ENCODE data around the gene UPK3B. TPM values are rescaled to one million over a fixed set of nuclear protein-coding genes. Genes with fewer than 3 reads are reported as not detected.
A peak's percentile ranks its signal among the peaks of the same experiment; 100 is the strongest.
"Not testable (repeated sequence)": the region's sequence is repeated elsewhere in the genome, so short reads cannot be mapped to it uniquely, and the experiment has no call there.

The UPK3B gene
- total RNA-seq, 6 donors from 2014 or later = 26.8 to 507 (median 51.0) TPM

DNA sequence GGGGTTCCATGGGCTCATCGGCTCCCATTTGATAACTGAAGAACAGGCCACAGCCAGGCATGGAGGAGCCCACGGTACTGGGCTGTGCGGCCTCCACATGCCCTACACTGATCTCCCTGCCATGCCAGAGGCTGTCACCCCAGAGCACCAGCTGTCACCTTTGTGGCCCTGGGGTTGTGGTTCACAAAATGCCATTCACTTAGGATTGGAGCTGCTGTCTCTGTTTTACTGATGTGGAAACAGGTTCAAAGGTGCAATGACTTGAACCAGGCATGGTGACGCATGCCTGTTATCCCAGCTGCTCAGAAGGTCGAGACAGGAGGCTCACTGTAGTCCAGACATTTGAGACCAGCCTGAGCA, 4.3 kb upstream of the UPK3B start:
- DNase-seq = peak in 1 of 2 donors; percentile 12

DNA sequence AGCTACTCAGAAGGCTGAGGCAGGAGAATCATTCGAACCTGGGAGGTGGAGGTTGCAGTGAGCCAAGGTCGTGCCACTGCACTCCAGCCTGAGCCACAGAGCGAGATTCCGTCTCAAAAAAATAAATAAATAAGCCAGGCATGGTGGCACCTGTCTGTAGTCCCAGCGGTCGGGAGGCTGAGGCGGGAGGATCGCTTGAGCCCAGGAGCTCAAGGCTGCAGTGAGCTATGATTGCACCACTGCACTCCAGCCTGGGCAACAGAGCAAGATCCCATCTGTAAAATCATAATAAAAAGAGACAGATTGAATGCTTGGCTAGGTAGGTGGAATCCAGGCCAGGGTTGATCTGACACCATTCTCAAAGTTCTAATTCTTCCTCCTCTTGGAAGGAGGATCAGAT, 3.7 kb upstream of the UPK3B start:
- 94 to 97% methylated on average over 8 of the region's 8 CpGs for WGBS, 2 donors
- DNase-seq = peak in 1 of 2 donors; percentile 19
- not testable (repeated sequence) for H3K27ac ChIP-seq

More for the DNA sequence above, 4.3 kb upstream of the UPK3B start:
- Histone ChIP-seq H3K27ac (no peak overlapping the region), H3K36me3 (peaks cover 5 to 50% (median 24%) of the 10 kb centered on the region in 4 donors), H3K4me1 (peaks cover 0 to 12% (median 5%) of the 10 kb centered on the region in 4 donors), H3K4me3 (no peak overlapping the region), H3K9me3 (no peaks in the 10 kb centered on the region), H3K27me3 (no peaks in the 10 kb centered on the region)
- 71 to 98% methylated on average over 5 of the region's 5 CpGs for WGBS, 2 donors
- TF ChIP-seq EP300 (IDR thresholded peaks at IDR 0.05) (no peak), POLR2AphosphoS5 (IDR thresholded peaks at IDR 0.05) (no peak), POLR2A (IDR thresholded peaks at IDR 0.05) (no peak)
- TF ChIP-seq, protein P1, sequence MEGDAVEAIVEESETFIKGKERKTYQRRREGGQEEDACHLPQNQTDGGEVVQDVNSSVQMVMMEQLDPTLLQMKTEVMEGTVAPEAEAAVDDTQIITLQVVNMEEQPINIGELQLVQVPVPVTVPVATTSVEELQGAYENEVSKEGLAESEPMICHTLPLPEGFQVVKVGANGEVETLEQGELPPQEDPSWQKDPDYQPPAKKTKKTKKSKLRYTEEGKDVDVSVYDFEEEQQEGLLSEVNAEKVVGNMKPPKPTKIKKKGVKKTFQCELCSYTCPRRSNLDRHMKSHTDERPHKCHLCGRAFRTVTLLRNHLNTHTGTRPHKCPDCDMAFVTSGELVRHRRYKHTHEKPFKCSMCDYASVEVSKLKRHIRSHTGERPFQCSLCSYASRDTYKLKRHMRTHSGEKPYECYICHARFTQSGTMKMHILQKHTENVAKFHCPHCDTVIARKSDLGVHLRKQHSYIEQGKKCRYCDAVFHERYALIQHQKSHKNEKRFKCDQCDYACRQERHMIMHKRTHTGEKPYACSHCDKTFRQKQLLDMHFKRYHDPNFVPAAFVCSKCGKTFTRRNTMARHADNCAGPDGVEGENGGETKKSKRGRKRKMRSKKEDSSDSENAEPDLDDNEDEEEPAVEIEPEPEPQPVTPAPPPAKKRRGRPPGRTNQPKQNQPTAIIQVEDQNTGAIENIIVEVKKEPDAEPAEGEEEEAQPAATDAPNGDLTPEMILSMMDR (IDR thresholded peaks at IDR 0.05) = no peak
- no peak for ATAC-seq (ENCODE audit: low FRiP score in 2 of 2)

DNA sequence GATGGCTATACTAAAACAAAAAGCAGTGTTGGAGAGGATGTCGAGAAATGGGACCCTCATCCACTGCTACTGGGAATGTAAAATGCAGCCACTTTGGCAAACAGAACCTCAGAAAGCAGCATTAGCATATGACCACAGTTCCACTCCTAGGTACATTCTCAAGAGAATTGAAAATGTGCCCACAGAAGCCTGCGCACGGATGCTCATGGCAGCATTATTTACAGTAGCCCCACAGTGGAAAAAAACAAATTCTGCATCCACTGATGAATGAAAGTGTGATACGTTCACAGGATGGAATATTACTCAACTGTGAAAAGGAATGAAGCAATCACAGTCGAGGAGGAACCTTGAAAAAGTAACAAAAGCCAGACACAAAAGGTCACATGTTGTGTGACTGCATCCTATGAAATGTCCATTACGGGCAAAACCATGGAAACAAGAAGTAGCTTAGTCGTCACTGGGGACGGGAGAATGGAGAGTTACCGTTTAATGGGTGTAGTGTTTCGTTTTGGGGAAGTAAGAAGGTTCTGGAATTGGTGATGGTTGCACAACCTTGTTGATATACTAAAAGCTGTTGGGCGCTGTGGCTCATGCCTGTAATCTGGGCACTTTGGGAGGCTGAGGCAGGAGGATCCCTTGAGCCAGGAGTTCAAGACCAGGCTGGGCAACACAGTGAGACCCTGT, 2.5 kb upstream of the UPK3B start:
- 77% methylated on average over 11 of the region's 11 CpGs for WGBS, 2 donors
- Histone ChIP-seq H3K4me3 (no peak overlapping the region), H3K27me3 (no peaks in the 10 kb centered on the region), H3K36me3 (peaks cover 5 to 33% (median 17%) of the 10 kb centered on the region in 4 donors), H3K4me1 (peaks cover 0 to 15% (median 8%) of the 10 kb centered on the region in 4 donors), H3K9me3 (no peaks in the 10 kb centered on the region), H3K27ac (peak overlapping the region in 2 of 4 donors; percentile 61 to 68)
- peak in 1 of 4 donors; percentile 49 for TF ChIP-seq EP300 (IDR thresholded peaks at IDR 0.05)
- TF ChIP-seq POLR2AphosphoS5 (IDR thresholded peaks at IDR 0.05) = peak in 1 of 2 donors; percentile 79
- TF ChIP-seq, protein P1 (IDR thresholded peaks at IDR 0.05) = no peak
- ATAC-seq (ENCODE audit: low FRiP score in 2 of 2) = peak in 1 of 2 donors; percentile 31
- peak in 1 of 2 donors; percentile 62 for DNase-seq

More for the DNA sequence above, 3.7 kb upstream of the UPK3B start:
- not testable (repeated sequence) for H3K9me3 ChIP-seq; H3K4me3 ChIP-seq; H3K27me3 ChIP-seq; ATAC-seq (ENCODE audit: low FRiP score in 2 of 2)
- peaks cover 5 to 44% (median 23%) of the 10 kb centered on the region in 4 donors for H3K36me3 ChIP-seq
- peaks cover 0 to 12% (median 5%) of the 10 kb centered on the region in 4 donors for H3K4me1 ChIP-seq

DNA sequence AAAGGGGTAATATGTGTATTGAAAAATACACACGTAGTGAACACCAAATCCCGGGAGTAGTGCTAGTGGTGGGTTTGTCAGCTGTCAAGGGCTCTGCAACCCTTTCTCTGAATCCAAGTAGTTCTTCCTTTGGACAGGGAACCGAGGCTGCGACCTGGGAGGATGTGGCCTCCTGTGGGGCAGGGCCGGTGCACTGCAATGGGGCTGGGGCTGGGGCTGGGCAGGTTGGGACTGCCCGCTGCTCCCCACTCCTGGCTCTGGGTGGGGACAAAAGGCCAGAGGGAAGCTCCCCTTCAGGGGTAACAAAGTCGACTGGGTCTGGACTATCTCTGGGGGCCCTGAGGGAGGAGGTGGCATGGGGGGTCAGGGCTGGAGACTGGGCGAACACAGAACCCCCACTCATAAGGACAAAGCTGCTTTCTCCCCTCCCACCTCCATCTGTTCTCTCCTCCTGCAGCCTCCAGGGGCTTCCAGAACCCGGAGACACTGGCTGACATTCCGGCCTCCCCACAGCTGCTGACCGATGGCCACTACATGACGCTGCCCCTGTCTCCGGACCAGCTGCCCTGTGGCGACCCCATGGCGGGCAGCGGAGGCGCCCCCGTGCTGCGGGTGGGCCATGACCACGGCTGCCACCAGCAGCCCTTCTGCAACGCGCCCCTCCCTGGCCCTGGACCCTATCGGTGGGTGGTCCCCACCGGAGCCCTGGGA, 1.0 kb downstream of the UPK3B start:
- ATAC-seq (ENCODE audit: low FRiP score in 2 of 2) = peak in 1 of 2 donors; percentile 22
- H3K27ac ChIP-seq, H3K9me3 ChIP-seq, H3K4me3 ChIP-seq, H3K36me3 ChIP-seq, H3K27me3 ChIP-seq: not testable (repeated sequence)
- DNase-seq = peak in 1 of 2 donors; percentile 75
- peaks cover 0 to 18% (median 16%) of the 10 kb centered on the region in 4 donors for H3K4me1 ChIP-seq
- WGBS, 2 donors = 70 to 84% methylated on average over 2 to 14 of the region's 24 CpGs

DNA sequence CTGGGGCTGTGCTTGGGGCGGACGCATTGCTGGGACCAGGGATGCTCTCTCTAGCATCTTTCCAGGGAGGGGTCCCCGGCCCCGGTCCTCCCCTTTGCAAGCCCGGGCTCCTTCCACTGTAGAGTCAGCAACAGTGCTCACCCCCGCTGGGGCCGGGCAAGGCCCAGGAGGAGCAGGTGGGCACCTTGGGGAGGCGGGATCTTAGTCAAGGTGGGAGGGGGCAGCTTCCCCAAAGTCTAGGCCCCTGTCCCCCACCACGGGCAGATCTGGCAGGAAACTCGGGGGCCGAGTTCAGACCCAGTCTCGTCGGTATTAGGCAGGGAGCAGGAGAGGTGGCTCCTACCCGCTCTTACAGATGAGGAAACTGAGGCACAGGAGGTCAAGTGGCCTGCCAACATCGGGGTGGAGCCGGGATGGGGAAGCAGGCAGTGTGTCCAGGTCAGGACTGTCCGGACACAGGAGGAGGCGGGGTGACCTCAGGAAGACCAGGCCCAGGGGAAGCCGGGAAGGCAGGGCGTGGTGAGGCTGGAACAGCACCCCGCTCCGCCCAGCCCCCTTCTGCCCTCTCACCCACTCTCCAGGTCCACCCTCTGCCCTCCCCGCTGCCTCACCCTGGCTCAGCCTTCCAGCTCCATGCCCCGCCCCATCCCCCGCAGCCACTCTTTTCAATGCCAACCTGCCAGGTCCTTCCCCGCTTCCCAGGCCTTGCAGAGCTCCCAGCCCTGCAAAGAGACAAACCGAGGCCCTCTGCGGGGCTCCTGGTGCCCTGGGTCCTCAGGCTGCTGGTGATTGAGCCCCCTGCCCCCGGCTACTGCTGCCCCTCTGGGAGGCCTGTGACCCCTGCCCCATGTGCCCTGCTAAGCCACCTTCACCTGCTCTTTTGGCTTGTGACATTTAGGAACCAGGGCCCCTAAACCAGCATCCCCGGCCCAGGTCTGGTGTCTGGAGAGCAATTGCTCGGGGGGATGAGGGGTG, 1.8 kb downstream of the UPK3B start:
- peak in 1 of 2 donors; percentile 56 for DNase-seq
- Histone ChIP-seq H3K4me1 (peaks cover 0 to 18% (median 16%) of the 10 kb centered on the region in 4 donors), H3K27ac (peak overlapping the region in 3 of 4 donors; percentile 7 to 56 (median 55))
- H3K36me3 ChIP-seq, H3K9me3 ChIP-seq, H3K4me3 ChIP-seq, H3K27me3 ChIP-seq: not testable (repeated sequence)
- 71% methylated on average over 5 of the region's 31 CpGs; no CpG with 5 or more reads in 1 of the 2 donors for WGBS, 2 donors
- ATAC-seq (ENCODE audit: low FRiP score in 2 of 2) = peak; percentile 38 to 94
